CD14-positive monocyte (primary cell): ENCODE results near the gene CETP. TPM values are rescaled to one million over a fixed set of nuclear protein-coding genes. Genes with fewer than 3 reads are reported as not detected.

ENCODE experiments used
- DNase-seq, 3 donors: peaks; one replicate each; pipeline ENCODE4 v3.0.0-alpha.2; 2011 to 2022
- H2AFZ ChIP-seq: 2 replicates; pipeline ENCODE4 v1.6.0; 2012; ENCODE audit warnings: mild to moderate bottlenecking, low read depth, low read length, inconsistent platforms; ENCODE audit not compliant: insufficient read depth, poor library complexity, severe bottlenecking
- H3K27ac ChIP-seq, 2 donors: 1 replicate in 1 of 2; 2 replicates in 1 of 2; pipeline ENCODE4 v1.5.1; 2012 to 2013; ENCODE audit warnings: low read length in 2 of 2, control low read depth in 1 of 2, inconsistent platforms in 1 of 2, low read depth in 1 of 2, mild to moderate bottlenecking in 1 of 2
- H3K27me3 ChIP-seq, 2 donors: one replicate each; pipeline versions ENCODE4 v1.6.0 to v1.6.1; 2011 to 2013; ENCODE audit warnings: low read length in 2 of 2; ENCODE audit not compliant: control insufficient read depth in 2 of 2, insufficient read depth in 2 of 2
- H3K36me3 ChIP-seq, 2 donors: replicated peaks in 1 of 2; 1 replicate in 1 of 2; 2 replicates in 1 of 2; pipeline versions ENCODE4 v1.5.1 to v1.6.1; 2012 to 2013; ENCODE audit warnings: low read length in 2 of 2, control low read depth in 1 of 2, inconsistent platforms in 1 of 2, mild to moderate bottlenecking in 1 of 2; ENCODE audit not compliant: insufficient read depth in 2 of 2, control insufficient read depth in 1 of 2
- H3K4me1 ChIP-seq, 2 donors: 1 replicate in 1 of 2; 2 replicates in 1 of 2; pipeline versions ENCODE4 v1.5.1 to v1.6.1; 2012 to 2013; ENCODE audit warnings: low read length in 2 of 2, control low read depth in 1 of 2, inconsistent platforms in 1 of 2, mild to moderate bottlenecking in 1 of 2, moderate library complexity in 1 of 2; ENCODE audit not compliant: insufficient read depth in 2 of 2, control insufficient read depth in 1 of 2
- H3K4me2 ChIP-seq: replicated peaks from 2 replicates; pipeline ENCODE3; 2012; ENCODE audit warnings: low read length, moderate library complexity, mild to moderate bottlenecking; ENCODE audit not compliant: poor library complexity, severe bottlenecking; ENCODE audit errors: extremely low read depth
- H3K4me3 ChIP-seq, 3 experiments: fragments of 200-600 bp in 1 of 3; sonication (generic) in 1 of 3; replicated peaks in 1 of 3; 1 replicate in 2 of 3; 2 replicates in 1 of 3; pipeline ENCODE4 v1.5.1; 2011 to 2013; ENCODE audit warnings: low read length in 3 of 3, mild to moderate bottlenecking in 3 of 3, control low read depth in 2 of 3, low read depth in 2 of 3, inconsistent platforms in 1 of 3, moderate library complexity in 1 of 3
- H3K79me2 ChIP-seq: 2 replicates; pipeline ENCODE4 v1.6.0; 2012; ENCODE audit warnings: mild to moderate bottlenecking, control low read depth, inconsistent platforms, low read length, moderate library complexity; ENCODE audit not compliant: insufficient read depth
- H3K9ac ChIP-seq: 2 replicates; pipeline ENCODE4 v1.6.0; 2017; ENCODE audit warnings: low read length, mild to moderate bottlenecking; ENCODE audit not compliant: insufficient read depth, poor library complexity, severe bottlenecking
- H3K9me3 ChIP-seq, 2 donors: replicated peaks in 1 of 2; 1 replicate in 1 of 2; 2 replicates in 1 of 2; pipeline versions ENCODE4 v1.5.1 to v1.6.1; 2012 to 2013; ENCODE audit warnings: low read length in 2 of 2, control low read depth in 1 of 2; ENCODE audit not compliant: control insufficient read depth in 1 of 2, insufficient read depth in 1 of 2
- H4K20me1 ChIP-seq: 2 replicates; pipeline ENCODE4 v1.6.0; 2012; ENCODE audit warnings: mild to moderate bottlenecking, low read length, control low read depth, moderate library complexity; ENCODE audit not compliant: insufficient read depth
- H3K27ac Mint-ChIP-seq, 7 donors: one replicate each; pipeline ENCODE4 v1.8.0; 2020; ENCODE audit warnings: mild to moderate bottlenecking in 7 of 7, mixed read lengths in 7 of 7, moderate library complexity in 6 of 7, inconsistent platforms in 2 of 7
- H3K27me3 Mint-ChIP-seq, 3 donors: one replicate each; pipeline ENCODE4 v1.8.0; 2021 to 2022; ENCODE audit warnings: low read depth in 3 of 3, mild to moderate bottlenecking in 3 of 3, mixed read lengths in 3 of 3, moderate library complexity in 3 of 3, inconsistent platforms in 1 of 3
- H3K36me3 Mint-ChIP-seq, 2 donors: one replicate each; pipeline ENCODE4 v1.8.0; 2020; ENCODE audit warnings: mixed read lengths in 2 of 2, inconsistent platforms in 1 of 2, mild to moderate bottlenecking in 1 of 2
- H3K4me1 Mint-ChIP-seq: one replicate; pipeline ENCODE4 v1.8.0; 2020; ENCODE audit warnings: mild to moderate bottlenecking, mixed read lengths
- H3K4me3 Mint-ChIP-seq, 2 donors: one replicate each; pipeline ENCODE4 v1.8.0; 2020; ENCODE audit warnings: mild to moderate bottlenecking in 2 of 2, mixed read lengths in 2 of 2, moderate library complexity in 1 of 2
- H3K9me3 Mint-ChIP-seq, 7 donors: one replicate each; pipeline ENCODE4 v1.8.0; 2020 to 2022; ENCODE audit warnings: mixed read lengths in 7 of 7, mild to moderate bottlenecking in 6 of 7, moderate library complexity in 6 of 7, inconsistent platforms in 2 of 7
- CTCF ChIP-seq: fragments of 200-600 bp; IDR thresholded peaks from one replicate; pipeline ENCODE4 v1.8.0; 2022; ENCODE audit warnings: antibody characterized with exemption, mild to moderate bottlenecking
- WGBS: methylation state at CpG from one replicate; pipeline ENCODE4 v1.1.5; 2013; ENCODE audit warnings: missing lambda C conversion rate; ENCODE audit not compliant: insufficient coverage; 5-methylcytosine and 5-hydroxymethylcytosine counted together
- intact Hi-C, 2 donors: fragments of 100-400 bp; cut with micrococcal nuclease; formaldehyde crosslinking; loops; one replicate each; pipeline versions ENCODE4 v1.15.0 to v1.15.1; 2023
- polyA plus RNA-seq, 3 donors: library from polyadenylated mRNA; depleted of rRNA in 1 of 3; unstranded in 2 of 3; stranded (reverse) in 1 of 3; fragments of 300-500 nt in 2 of 3; fragments of >200 nt in 1 of 3; fragmentation: Illumina TruSeq in 2 of 3; gene quantifications; 1 replicate in 2 of 3; 2 replicates in 1 of 3; pipeline ENCODE4 v1.2.3, GENCODE V29; 2012 to 2021

The CETP gene
- polyA plus RNA-seq, 3 donors, result 0.61 to 2.1 (median 1.3) TPM

GRCh38 chr16:57032931-57033330 lies 71.2 kb downstream of the CETP start:
- Histone ChIP-seq H4K20me1 (no peaks in the 10 kb centered on the region), H3K4me3 (no peak overlapping the region), H3K36me3 (peaks cover 60 to 87% of the 10 kb centered on the region in 2 donors), H2AFZ (no peak overlapping the region), H3K9me3 (no peaks in the 10 kb centered on the region), H3K4me1 (peaks cover 39 to 48% of the 10 kb centered on the region in 2 donors), H3K27me3 (no peaks in the 10 kb centered on the region), H3K9ac (no peak overlapping the region), H3K4me2 (no peak overlapping the region), H3K27ac (no peak overlapping the region), H3K79me2 (peaks cover 21% of the 10 kb centered on the region)
- no peak for DNase-seq
- no peak overlapping the region for H3K4me3 Mint-ChIP-seq
- H3K4me1 Mint-ChIP-seq, result peaks cover 63% of the 10 kb centered on the region
- H3K27ac Mint-ChIP-seq, result peak overlapping the region in 3 of 7 donors; percentile 16 to 40 (median 37)
- H3K36me3 Mint-ChIP-seq, result peaks cover 84 to 92% of the 10 kb centered on the region in 2 donors
- no peak for TF ChIP-seq CTCF
- intact Hi-C loops, result no loop called here
- peaks cover 0 to 5% (median 0%) of the 10 kb centered on the region in 7 donors for H3K9me3 Mint-ChIP-seq
- 100% methylated on average over 3 of the region's 5 CpGs for WGBS
- H3K27me3 Mint-ChIP-seq, result no peaks in the 10 kb centered on the region

Other genes with a start within 250 kb of the CETP start
- 10 to 100 TPM; 46.6 to 77.7 (median 59.4) TPM for gene NUP93, start 231.8 kb upstream of the CETP start, polyA plus RNA-seq
- gene SLC12A3, start 96.7 kb upstream of the CETP start, polyA plus RNA-seq, result under 1 TPM in 1 of 3 donors, not detected in 2; 0.03 TPM
- gene HERPUD1, start 29.8 kb upstream of the CETP start, polyA plus RNA-seq, result 100 to 1,000 TPM; 179 to 454 (median 186) TPM
- gene NLRC5, start 27.6 kb downstream of the CETP start, polyA plus RNA-seq, result 100 to 1,000 TPM in 1 of 3 donors, 10 to 100 TPM in 2; 10.3 to 171 (median 21.6) TPM
- gene CPNE2, start 130.6 kb downstream of the CETP start, polyA plus RNA-seq, result 10 to 100 TPM; 18.3 to 68.8 (median 23.9) TPM
- gene PSME3IP1, start 224.1 kb downstream of the CETP start, polyA plus RNA-seq, result 100 to 1,000 TPM in 1 of 3 donors, 10 to 100 TPM in 2; 75.4 to 133 (median 78.6) TPM
- 10 to 100 TPM; 15.7 to 28.3 (median 21.3) TPM for gene RSPRY1, start 224.4 kb downstream of the CETP start, polyA plus RNA-seq